Measurements from ENCODE around the gene MRTO4.

GRCh38 chr1:19300211-19300610 is 48.6 kb downstream of the MRTO4 start:
- TF ChIP-seq CTCF (IDR thresholded peaks at IDR 0.05; ENCODE audit: insufficient read depth, low read depth, low read length) = no peak
- TF ChIP-seq EZH2 (IDR thresholded peaks at IDR 0.05; ENCODE audit: insufficient read depth, low read length) = no peak
